A549 treated with AZD9567 at 1 μM for 4 hours (cell line): Measurements from ENCODE around the gene IDNK. TPM values are rescaled to one million over a fixed set of nuclear protein-coding genes. Genes with fewer than 3 reads are reported as not detected.

Experiments
- total RNA-seq: library from RNA; stranded (reverse); fragments of 200-300 nt; extraction: Qiagen RNA extraction; gene quantifications from 5 replicates; pipeline ENCODE4 v1.2.3, GENCODE V29; 2022; ENCODE audit not compliant: insufficient read depth

IDNK gene
- total RNA-seq: 5.8 to 7.1 TPM (median 6.3 TPM) in 5 replicates

GRCh38 chr9:83622939-83623678, at the start of gene IDNK:
Gene IDNK (plus strand): TSS chr9:83623143. CDS start chr9:83623172, 29 bp downstream.

Other genes starting within 250 kb of the IDNK start
- gene FRMD3, start 84.7 kb upstream of the IDNK start, total RNA-seq: 4.4 to 8.3 TPM (median 4.6 TPM) in 5 replicates
- gene UBQLN1, start 84.8 kb downstream of the IDNK start, total RNA-seq: 97.2 to 142 TPM (median 109 TPM) in 5 replicates
- gene GKAP1, start 194.6 kb downstream of the IDNK start, total RNA-seq: 3.2 to 5.6 TPM (median 5.1 TPM) in 5 replicates